Stimulated activated CD4-positive, alpha-beta T cell treated with anti-CD3 and anti-CD28 coated beads, Interleukin-15, amount 100 ng/mL, for 48 hours (primary cell): ENCODE measurements around the gene ALDH1A2.
"Not testable (repeated sequence)": the region's sequence is repeated elsewhere in the genome, so short reads cannot be mapped to it uniquely, and the experiment has no call there.

Experiments used
- DNase-seq, 2 donors: peaks; one replicate each; pipeline ENCODE4 v3.0.0-alpha.2; 2020; ENCODE audit warnings: low read depth in 2 of 2

Gene ALDH1A2

GRCh38 chr15:58042006-58042405 lies 23.5 kb downstream of the ALDH1A2 start:
- DNase-seq: no peak

GRCh38 chr15:58040150-58040549 lies 25.4 kb downstream of the ALDH1A2 start:
- no peak for DNase-seq

GRCh38 chr15:58039079-58040035 lies 26.2 kb downstream of the ALDH1A2 start:
- DNase-seq: no peak

- DNase-seq: no peak
These were observed 27.0 kb downstream of the ALDH1A2 start for GRCh38 chr15:58038426-58039078.

GRCh38 chr15:58037723-58038301 lies 27.7 kb downstream of the ALDH1A2 start:
- DNase-seq: no peak

- DNase-seq: no peak
These were observed 28.9 kb downstream of the ALDH1A2 start for GRCh38 chr15:58036579-58036978.

- DNase-seq: not testable (repeated sequence)
These were observed 37.1 kb downstream of the ALDH1A2 start for GRCh38 chr15:58028392-58028791.

GRCh38 chr15:58026552-58026951 lies 39.0 kb downstream of the ALDH1A2 start:
- DNase-seq: no peak

GRCh38 chr15:58026051-58026450 lies 39.5 kb downstream of the ALDH1A2 start:
- no peak for DNase-seq

GRCh38 chr15:58021332-58022230 lies 43.9 kb downstream of the ALDH1A2 start:
- no peak for DNase-seq

- DNase-seq: no peak
These were observed 45.8 kb downstream of the ALDH1A2 start for GRCh38 chr15:58019503-58020376.

- no peak for DNase-seq
These were observed 47.6 kb downstream of the ALDH1A2 start for GRCh38 chr15:58017869-58018268.

- no peak for DNase-seq
These were observed 48.8 kb downstream of the ALDH1A2 start for GRCh38 chr15:58016581-58017175.

GRCh38 chr15:58015565-58015964 lies 49.9 kb downstream of the ALDH1A2 start:
- DNase-seq: no peak

- no peak for DNase-seq
These were observed 51.0 kb downstream of the ALDH1A2 start for GRCh38 chr15:58014470-58014869.

- no peak for DNase-seq
These were observed 51.5 kb downstream of the ALDH1A2 start for GRCh38 chr15:58014040-58014439.

GRCh38 chr15:58010983-58011382 lies 54.5 kb downstream of the ALDH1A2 start:
- DNase-seq: no peak

GRCh38 chr15:58003810-58004209 lies 61.7 kb downstream of the ALDH1A2 start:
- DNase-seq: no peak

GRCh38 chr15:58002338-58003126 lies 63.0 kb downstream of the ALDH1A2 start:
- DNase-seq: no peak
